ENCODE data around the gene AGPS. TPM values are rescaled to one million over a fixed set of nuclear protein-coding genes. Genes with fewer than 3 reads are reported as not detected.

AGPS gene
- total RNA-seq, 3 donors from 2014 or later = 28.2 to 30.6 (median 28.5) TPM

- no peaks in the 10 kb centered on the region for H3K36me3 ChIP-seq
- intact Hi-C loops (cut with DNase I; ENCODE audit: low total_unique reads) = loop anchor here (10.0 kb wide), 1 partner anchor 665 kb away; no protein-coding TSS in a partner anchor
- no peaks in the 10 kb centered on the region for H3K4me1 ChIP-seq
- H3K27ac ChIP-seq = no peak overlapping the region
- H3K27me3 ChIP-seq = no peaks in the 10 kb centered on the region
- TF ChIP-seq POLR2A (IDR thresholded peaks at IDR 0.05) (no peak), CTCF (IDR thresholded peaks at IDR 0.05) (no peak), POLR2AphosphoS5 (IDR thresholded peaks at IDR 0.05) (no peak)
- H3K9me3 ChIP-seq = no peaks in the 10 kb centered on the region
- H3K4me3 ChIP-seq = no peak overlapping the region
- no peak for DNase-seq (ENCODE audit: low spot score in 2 of 2)
Observed at GRCh38 chr2:177379354-177379753, 13.2 kb upstream of the AGPS start.

- intact Hi-C loops (cut with DNase I; ENCODE audit: low total_unique reads) = no loop called here
- no peak for TF ChIP-seq CTCF (IDR thresholded peaks at IDR 0.05)
- no peak for TF ChIP-seq POLR2AphosphoS5 (IDR thresholded peaks at IDR 0.05)
- TF ChIP-seq POLR2A (IDR thresholded peaks at IDR 0.05) = no peak
- Histone ChIP-seq H3K27ac (no peak overlapping the region), H3K36me3 (no peaks in the 10 kb centered on the region), H3K4me1 (no peaks in the 10 kb centered on the region), H3K9me3 (no peaks in the 10 kb centered on the region), H3K27me3 (no peaks in the 10 kb centered on the region), H3K4me3 (no peak overlapping the region)
- DNase-seq (ENCODE audit: low spot score in 2 of 2) = no peak
Observed at GRCh38 chr2:177380181-177380580, 12.4 kb upstream of the AGPS start.

- no peak for TF ChIP-seq CTCF (IDR thresholded peaks at IDR 0.05)
- no peak for TF ChIP-seq POLR2A (IDR thresholded peaks at IDR 0.05)
- TF ChIP-seq POLR2AphosphoS5 (IDR thresholded peaks at IDR 0.05) = no peak
- Histone ChIP-seq H3K36me3 (no peaks in the 10 kb centered on the region), H3K4me3 (no peak overlapping the region), H3K4me1 (no peaks in the 10 kb centered on the region), H3K9me3 (no peaks in the 10 kb centered on the region), H3K27me3 (no peaks in the 10 kb centered on the region), H3K27ac (no peak overlapping the region)
- intact Hi-C loops (cut with DNase I; ENCODE audit: low total_unique reads) = no loop called here
- DNase-seq (ENCODE audit: low spot score in 2 of 2) = no peak
Observed at GRCh38 chr2:177383935-177384334, 8.6 kb upstream of the AGPS start.

GRCh38 chr2:177385151-177385550 lies 7.4 kb upstream of the AGPS start:
- TF ChIP-seq POLR2AphosphoS5 (IDR thresholded peaks at IDR 0.05) (no peak), POLR2A (IDR thresholded peaks at IDR 0.05) (no peak), CTCF (IDR thresholded peaks at IDR 0.05) (no peak)
- Histone ChIP-seq H3K27me3 (no peaks in the 10 kb centered on the region), H3K27ac (no peak overlapping the region), H3K36me3 (no peaks in the 10 kb centered on the region), H3K9me3 (no peaks in the 10 kb centered on the region), H3K4me3 (no peak overlapping the region), H3K4me1 (no peaks in the 10 kb centered on the region)
- no peak for DNase-seq (ENCODE audit: low spot score in 2 of 2)
- intact Hi-C loops (cut with DNase I; ENCODE audit: low total_unique reads) = no loop called here

- H3K27me3 ChIP-seq = no peaks in the 10 kb centered on the region
- H3K9me3 ChIP-seq = no peaks in the 10 kb centered on the region
- H3K4me3 ChIP-seq = peak overlapping the region; percentile 73 to 82 (median 81)
- H3K27ac ChIP-seq = peak overlapping the region; percentile 69 to 77
- intact Hi-C loops (cut with DNase I; ENCODE audit: low total_unique reads) = no loop called here
- no peaks in the 10 kb centered on the region for H3K4me1 ChIP-seq
- TF ChIP-seq POLR2AphosphoS5 (IDR thresholded peaks at IDR 0.05) = no peak
- TF ChIP-seq CTCF (IDR thresholded peaks at IDR 0.05) = no peak
- TF ChIP-seq POLR2A (IDR thresholded peaks at IDR 0.05) = no peak
- no peak for DNase-seq (ENCODE audit: low spot score in 2 of 2)
- no peaks in the 10 kb centered on the region for H3K36me3 ChIP-seq
Observed at GRCh38 chr2:177391822-177392372, 676 bp upstream of the AGPS start.
